GM19043 (cell line): ENCODE data around the gene MPL.

ENCODE experiments used
- ATAC-seq: cut with Tn5 transposase; IDR thresholded peaks from one replicate; pipeline ENCODE4 v1.9.1; 2021; ENCODE audit warnings: low read depth; ENCODE audit not compliant: unreplicated experiment

Gene MPL

GRCh38 chr1:43305926-43306687 lies 31.5 kb upstream of the MPL start:
- ATAC-seq, result no peak

DNA sequence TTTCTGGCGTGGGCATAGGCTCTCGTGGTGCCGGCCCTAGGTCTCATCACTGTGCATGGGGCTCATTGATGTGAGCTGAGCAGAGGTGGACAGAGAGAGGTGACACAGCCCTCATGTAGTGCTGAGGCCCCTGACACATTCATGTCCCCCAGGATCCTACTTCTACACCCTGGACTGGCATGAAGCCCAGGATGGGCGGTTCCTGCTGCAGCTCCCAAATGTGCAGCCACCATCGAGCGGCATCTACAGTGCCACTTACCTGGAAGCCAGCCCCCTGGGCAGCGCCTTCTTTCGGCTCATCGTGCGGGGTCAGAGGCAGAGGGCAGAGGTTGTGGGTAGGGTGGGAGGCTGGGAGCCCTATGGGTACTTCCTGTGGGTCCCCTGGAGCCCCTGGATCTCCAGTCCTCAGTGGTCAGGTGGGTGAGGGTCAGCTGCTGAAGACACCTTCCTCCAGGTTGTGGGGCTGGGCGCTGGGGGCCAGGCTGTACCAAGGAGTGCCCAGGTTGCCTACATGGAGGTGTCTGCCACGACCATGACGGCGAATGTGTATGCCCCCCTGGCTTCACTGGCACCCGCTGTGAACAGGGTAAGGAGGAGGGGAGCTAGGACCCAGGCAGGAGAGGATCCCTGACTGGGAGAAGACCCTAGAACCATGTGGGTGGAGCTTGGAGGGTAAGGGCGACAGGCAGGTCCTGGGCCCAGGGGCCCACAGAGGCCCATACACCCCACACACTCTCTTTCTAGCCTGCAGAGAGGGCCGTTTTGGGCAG lies 30.7 kb upstream of the MPL start:
- ATAC-seq, result no peak

GRCh38 chr1:43307458-43308158 lies 30.0 kb upstream of the MPL start:
- ATAC-seq, result no peak

DNA sequence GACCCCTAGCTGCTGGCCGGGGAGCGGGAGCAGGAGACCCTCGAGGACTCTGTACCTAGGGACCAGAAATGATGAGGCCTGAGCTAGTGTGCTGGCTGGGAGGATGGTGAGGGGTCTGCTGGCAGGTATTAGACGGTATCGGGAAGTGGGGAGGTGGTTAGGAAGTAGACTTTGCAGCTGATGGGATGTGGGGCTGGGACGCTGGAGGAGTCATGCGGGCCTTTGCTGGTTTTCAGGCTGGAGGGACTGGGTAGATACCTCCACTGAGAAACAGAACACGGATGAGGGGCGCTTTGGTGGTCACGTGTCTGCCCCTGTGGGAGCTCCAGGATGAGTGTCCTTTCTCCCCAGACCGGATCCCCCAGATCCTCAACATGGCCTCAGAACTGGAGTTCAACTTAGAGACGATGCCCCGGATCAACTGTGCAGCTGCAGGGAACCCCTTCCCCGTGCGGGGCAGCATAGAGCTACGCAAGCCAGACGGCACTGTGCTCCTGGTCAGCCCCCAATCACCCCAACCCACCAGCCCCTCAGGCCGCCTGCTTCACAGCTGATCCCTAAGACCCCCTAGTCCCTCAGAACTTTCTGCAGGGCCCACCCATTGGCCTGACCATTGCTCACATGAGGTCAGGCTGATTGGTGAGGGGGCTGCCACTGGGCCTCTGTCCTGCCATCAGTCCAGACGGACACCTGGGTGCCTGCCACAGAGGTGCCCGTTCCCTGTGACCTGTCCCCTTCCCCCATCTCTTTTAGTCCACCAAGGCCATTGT lies 28.8 kb upstream of the MPL start:
- no peak for ATAC-seq

GRCh38 chr1:43309405-43310025 lies 28.1 kb upstream of the MPL start:
- no peak for ATAC-seq

DNA sequence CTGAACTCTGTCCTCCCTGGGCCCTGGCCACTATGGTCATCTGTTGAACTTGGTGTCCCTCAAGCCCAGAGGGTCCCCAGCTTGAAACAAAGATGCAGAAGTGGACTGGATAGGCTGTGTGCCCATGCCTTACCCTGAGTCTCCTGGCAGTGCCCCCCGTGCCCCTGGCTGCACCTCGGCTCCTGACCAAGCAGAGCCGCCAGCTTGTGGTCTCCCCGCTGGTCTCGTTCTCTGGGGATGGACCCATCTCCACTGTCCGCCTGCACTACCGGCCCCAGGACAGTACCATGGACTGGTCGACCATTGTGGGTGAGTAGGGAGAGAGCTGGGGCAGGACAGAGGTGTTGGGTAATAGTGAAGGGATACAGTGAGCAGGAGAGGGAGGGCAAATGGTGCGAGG lies 26.1 kb upstream of the MPL start:
- ATAC-seq, result no peak

- ATAC-seq, result no peak
Measured at GRCh38 chr1:43312212-43312623, 25.4 kb upstream of the MPL start.

DNA sequence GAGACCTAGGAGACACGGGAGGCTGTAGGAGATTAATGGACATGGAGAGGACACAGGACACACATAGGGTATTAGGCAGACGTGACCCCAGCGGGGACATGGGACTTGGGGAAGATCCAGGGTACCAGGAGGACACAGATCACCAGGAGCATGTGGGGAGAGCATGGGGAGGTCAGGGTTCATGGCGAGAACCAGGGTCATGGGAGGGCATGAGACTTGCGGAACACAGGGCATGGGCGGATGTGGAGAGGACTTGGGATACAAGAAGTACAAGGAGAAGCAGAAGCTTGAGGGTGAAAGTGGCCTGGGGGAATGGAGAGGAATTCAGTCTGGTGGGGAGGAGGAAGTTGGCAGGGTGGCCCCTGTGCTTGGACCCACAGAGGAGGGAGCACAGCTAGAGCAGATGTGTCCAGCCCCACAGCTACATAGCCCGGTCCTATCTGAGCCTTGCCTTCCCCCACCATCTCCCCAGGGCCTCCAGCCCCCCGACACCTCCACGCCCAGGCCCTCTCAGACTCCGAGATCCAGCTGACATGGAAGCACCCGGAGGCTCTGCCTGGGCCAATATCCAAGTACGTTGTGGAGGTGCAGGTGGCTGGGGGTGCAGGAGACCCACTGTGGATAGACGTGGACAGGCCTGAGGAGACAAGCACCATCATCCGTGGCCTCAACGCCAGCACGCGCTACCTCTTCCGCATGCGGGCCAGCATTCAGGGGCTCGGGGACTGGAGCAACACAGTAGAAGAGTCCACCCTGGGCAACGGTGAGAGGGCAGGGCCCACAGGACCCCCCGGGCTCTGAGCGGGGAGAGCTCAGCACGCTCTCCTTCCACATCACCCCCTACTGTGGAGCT lies 24.7 kb upstream of the MPL start:
- no peak for ATAC-seq

GRCh38 chr1:43313771-43314170 lies 23.8 kb upstream of the MPL start:
- ATAC-seq, result no peak

- no peak for ATAC-seq
Measured at GRCh38 chr1:43314233-43314632, 23.4 kb upstream of the MPL start.

GRCh38 chr1:43315481-43315880 lies 22.1 kb upstream of the MPL start:
- ATAC-seq, result no peak

GRCh38 chr1:43315963-43316737 lies 21.5 kb upstream of the MPL start:
- no peak for ATAC-seq

DNA sequence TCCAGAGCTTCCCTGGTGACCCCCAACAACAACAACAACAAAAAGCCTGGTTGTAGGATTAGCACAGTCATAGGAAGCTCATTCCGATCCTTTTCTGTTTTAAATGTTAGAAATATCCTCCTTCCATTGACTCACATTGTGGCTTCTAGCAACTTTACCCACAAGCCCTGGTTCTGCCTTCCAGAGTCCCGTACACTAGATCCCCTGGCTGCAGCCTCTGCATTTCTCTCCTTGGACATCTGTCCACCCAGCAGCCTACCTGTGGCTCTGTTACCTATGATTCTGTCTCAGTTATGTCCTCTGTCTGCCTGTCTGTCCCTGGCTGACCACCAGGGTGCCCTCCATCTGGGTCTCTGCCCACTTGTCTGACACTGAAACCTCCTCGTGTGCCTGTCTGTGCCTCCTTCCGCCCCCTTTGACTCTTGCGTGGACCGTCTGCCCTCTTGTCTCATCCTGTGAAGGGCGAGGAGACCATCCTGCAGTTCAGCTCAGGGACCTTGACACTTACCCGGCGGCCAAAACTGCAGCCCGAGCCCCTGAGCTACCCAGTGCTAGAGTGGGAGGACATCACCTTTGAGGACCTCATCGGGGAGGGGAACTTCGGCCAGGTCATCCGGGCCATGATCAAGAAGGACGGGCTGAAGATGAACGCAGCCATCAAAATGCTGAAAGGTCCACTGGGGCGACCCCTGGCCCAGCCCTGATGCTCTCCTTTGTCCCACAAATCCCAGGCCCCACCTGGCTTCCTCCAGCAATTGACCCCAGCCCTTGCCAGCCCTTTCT lies 20.7 kb upstream of the MPL start:
- ATAC-seq, result no peak

- ATAC-seq, result no peak
Measured at GRCh38 chr1:43317817-43318471, 19.7 kb upstream of the MPL start.

- no peak for ATAC-seq
Measured at GRCh38 chr1:43318831-43319230, 18.8 kb upstream of the MPL start.

DNA sequence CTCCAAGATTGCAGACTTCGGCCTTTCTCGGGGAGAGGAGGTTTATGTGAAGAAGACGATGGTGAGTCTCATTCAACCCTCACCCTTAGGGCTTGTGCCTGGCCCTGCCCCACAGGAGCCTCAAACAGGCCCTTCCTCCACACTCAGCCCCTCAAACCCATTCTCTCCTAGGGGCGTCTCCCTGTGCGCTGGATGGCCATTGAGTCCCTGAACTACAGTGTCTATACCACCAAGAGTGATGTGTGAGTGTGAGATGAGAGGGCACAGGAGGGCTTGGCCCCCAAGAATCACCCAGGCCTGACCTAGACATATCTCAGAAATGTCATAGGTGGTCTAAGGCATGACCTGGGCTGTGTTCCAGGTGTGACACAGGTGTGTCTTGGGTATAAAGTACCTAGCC lies 18.3 kb upstream of the MPL start:
- ATAC-seq, result no peak

GRCh38 chr1:43319766-43320165 lies 17.9 kb upstream of the MPL start:
- no peak for ATAC-seq
